Mesenchymal stem cell (in vitro differentiated cells and primary cell): ENCODE results near the gene LRIG1.

Experiments used
- DNase-seq: peaks from one replicate; pipeline ENCODE4 v3.0.0-alpha.2; 2013
- H2AFZ ChIP-seq: one replicate; pipeline ENCODE4 v1.6.1; 2013; ENCODE audit warnings: low read depth, mild to moderate bottlenecking, control low read depth, inconsistent platforms, low read length, moderate library complexity
- H2AK5ac ChIP-seq: 2 replicates; pipeline ENCODE4 v1.6.1; 2013; ENCODE audit warnings: low read length, moderate library complexity, mild to moderate bottlenecking, inconsistent platforms; ENCODE audit not compliant: severe bottlenecking
- H2BK120ac ChIP-seq: one replicate; pipeline ENCODE4 v1.6.1; 2013; ENCODE audit warnings: low read depth, mild to moderate bottlenecking, inconsistent platforms, low read length, moderate library complexity
- H2BK12ac ChIP-seq, 2 experiments: one replicate each; pipeline ENCODE4 v1.6.1; 2013; ENCODE audit warnings: inconsistent platforms in 2 of 2, low read length in 2 of 2, mild to moderate bottlenecking in 2 of 2, moderate library complexity in 2 of 2, control low read depth in 1 of 2
- H2BK15ac ChIP-seq: one replicate; pipeline ENCODE4 v1.6.1; 2013; ENCODE audit warnings: mild to moderate bottlenecking, low read depth, inconsistent platforms; ENCODE audit not compliant: poor library complexity, severe bottlenecking
- H2BK5ac ChIP-seq: 2 replicates; pipeline ENCODE4 v1.6.1; 2013; ENCODE audit warnings: low read depth, mild to moderate bottlenecking, low read length, control low read depth, inconsistent platforms; ENCODE audit not compliant: poor library complexity, severe bottlenecking
- H3K14ac ChIP-seq, 2 experiments: one replicate each; pipeline ENCODE4 v1.6.1; 2013; ENCODE audit warnings: inconsistent platforms in 2 of 2, low read length in 2 of 2, control low read depth in 1 of 2, mild to moderate bottlenecking in 1 of 2, moderate library complexity in 1 of 2
- H3K18ac ChIP-seq, 2 experiments: one replicate each; pipeline ENCODE4 v1.6.1; 2013; ENCODE audit warnings: inconsistent platforms in 2 of 2, low read length in 2 of 2, control low read depth in 1 of 2, low read depth in 1 of 2, mild to moderate bottlenecking in 1 of 2
- H3K23ac ChIP-seq, 2 experiments: one replicate each; pipeline ENCODE4 v1.6.1; 2013; ENCODE audit warnings: inconsistent platforms in 2 of 2, low read length in 2 of 2, mild to moderate bottlenecking in 2 of 2, moderate library complexity in 2 of 2, control low read depth in 1 of 2
- H3K27ac ChIP-seq: 2 replicates; pipeline ENCODE4 v1.5.1; 2013; ENCODE audit warnings: mild to moderate bottlenecking, moderate library complexity, low read length, control low read depth, inconsistent platforms; ENCODE audit not compliant: poor library complexity, severe bottlenecking
- H3K27me3 ChIP-seq, 2 experiments: 2 replicates each; pipeline versions ENCODE4 v1.6.1 to v1.7.0; 2013; ENCODE audit warnings: low read length in 2 of 2, mild to moderate bottlenecking in 2 of 2, moderate library complexity in 2 of 2, control low read depth in 1 of 2, inconsistent platforms in 1 of 2; ENCODE audit not compliant: control insufficient read depth in 1 of 2, insufficient read depth in 1 of 2
- H3K36me3 ChIP-seq, 2 experiments: 2 replicates each; pipeline versions ENCODE4 v1.6.1 to v1.7.0; 2013; ENCODE audit warnings: low read length in 2 of 2, control low read depth in 1 of 2, inconsistent platforms in 1 of 2, low read depth in 1 of 2, mild to moderate bottlenecking in 1 of 2; ENCODE audit not compliant: insufficient read depth in 2 of 2, control insufficient read depth in 1 of 2
- H3K4ac ChIP-seq, 2 experiments: one replicate each; pipeline ENCODE4 v1.6.1; 2013; ENCODE audit warnings: inconsistent platforms in 2 of 2, low read length in 2 of 2, mild to moderate bottlenecking in 2 of 2, moderate library complexity in 2 of 2, control low read depth in 1 of 2, low read depth in 1 of 2
- H3K4me1 ChIP-seq: 2 replicates; pipeline ENCODE4 v1.6.1; 2013; ENCODE audit warnings: low read depth, low read length, control low read depth; ENCODE audit not compliant: control insufficient read depth, insufficient read depth
- H3K4me2 ChIP-seq: 2 replicates; pipeline ENCODE4 v1.6.1; 2013; ENCODE audit warnings: low read length, mild to moderate bottlenecking, inconsistent platforms; ENCODE audit not compliant: poor library complexity, severe bottlenecking
- H3K4me3 ChIP-seq, 2 experiments: 2 replicates each; pipeline versions ENCODE4 v1.5.1 to v1.7.0; 2013; ENCODE audit warnings: low read length in 2 of 2, mild to moderate bottlenecking in 2 of 2, control low read depth in 1 of 2, low read depth in 1 of 2; ENCODE audit not compliant: insufficient read depth in 1 of 2
- H3K79me1 ChIP-seq: replicated peaks from 2 replicates; pipeline ENCODE4 v1.6.1; 2013; ENCODE audit warnings: mild to moderate bottlenecking, control low read depth, low read length, inconsistent platforms; ENCODE audit not compliant: poor library complexity, severe bottlenecking
- H3K9ac ChIP-seq: 2 replicates; pipeline ENCODE4 v1.7.0; 2013; ENCODE audit warnings: mild to moderate bottlenecking, low read length, moderate library complexity
- H3K9me3 ChIP-seq: 2 replicates; pipeline ENCODE4 v1.7.0; 2013; ENCODE audit warnings: mild to moderate bottlenecking, low read length; ENCODE audit not compliant: control insufficient read depth
- H4K8ac ChIP-seq: one replicate; pipeline ENCODE4 v1.6.1; 2013; ENCODE audit warnings: inconsistent platforms, mild to moderate bottlenecking, low read length, moderate library complexity
- H4K91ac ChIP-seq: one replicate; pipeline ENCODE4 v1.6.1; 2013; ENCODE audit warnings: mild to moderate bottlenecking, low read length, inconsistent platforms
- WGBS: methylation state at CpG from one replicate; pipeline ENCODE4 v1.1.7; 2013; ENCODE audit warnings: mixed read lengths; 5-methylcytosine and 5-hydroxymethylcytosine counted together

Gene LRIG1

DNA sequence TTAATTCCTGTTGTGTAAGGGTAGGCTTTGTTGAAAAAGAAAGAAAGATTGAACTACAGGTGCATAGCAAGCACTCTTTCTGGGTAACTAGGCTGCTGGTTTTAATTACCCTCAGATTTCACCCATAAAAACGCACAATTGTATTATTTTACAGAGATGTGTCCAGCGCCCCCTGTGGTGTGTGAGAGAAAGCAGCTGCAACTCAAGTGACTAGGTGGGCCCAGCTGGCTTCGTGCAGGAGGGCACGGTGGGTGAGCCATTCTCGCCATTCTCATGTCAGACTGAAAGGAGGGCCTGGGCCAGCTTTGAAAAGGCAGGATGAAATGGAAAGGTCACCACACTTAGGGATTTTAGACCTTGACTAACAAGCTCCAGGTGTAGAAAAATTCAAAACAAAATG, 122.6 kb downstream of the LRIG1 start:
- H3K9me3 ChIP-seq: no peaks in the 10 kb centered on the region
- H3K4me2 ChIP-seq: no peak overlapping the region
- H3K18ac ChIP-seq: no peak overlapping the region
- no peak overlapping the region for H3K4me3 ChIP-seq
- H3K23ac ChIP-seq: no peak overlapping the region
- peaks cover 28% of the 10 kb centered on the region for H3K79me1 ChIP-seq
- WGBS: 71% methylated on average over 5 of the region's 5 CpGs
- H3K4ac ChIP-seq: no peak overlapping the region
- H4K8ac ChIP-seq: no peak overlapping the region
- H2BK12ac ChIP-seq: no peak overlapping the region
- no peak overlapping the region for H2BK5ac ChIP-seq
- H3K27me3 ChIP-seq: no peaks in the 10 kb centered on the region
- H3K4me1 ChIP-seq: peaks cover 5% of the 10 kb centered on the region
- no peak overlapping the region for H2AK5ac ChIP-seq
- DNase-seq: no peak
- no peak overlapping the region for H3K9ac ChIP-seq
- no peak overlapping the region for H3K27ac ChIP-seq
- peaks cover 48 to 76% of the 10 kb centered on the region in 2 experiments for H3K36me3 ChIP-seq
- no peak overlapping the region for H2BK120ac ChIP-seq
- H2BK15ac ChIP-seq: no peak overlapping the region
- H2AFZ ChIP-seq: no peak overlapping the region
- H3K14ac ChIP-seq: no peak overlapping the region
- H4K91ac ChIP-seq: no peak overlapping the region

DNA sequence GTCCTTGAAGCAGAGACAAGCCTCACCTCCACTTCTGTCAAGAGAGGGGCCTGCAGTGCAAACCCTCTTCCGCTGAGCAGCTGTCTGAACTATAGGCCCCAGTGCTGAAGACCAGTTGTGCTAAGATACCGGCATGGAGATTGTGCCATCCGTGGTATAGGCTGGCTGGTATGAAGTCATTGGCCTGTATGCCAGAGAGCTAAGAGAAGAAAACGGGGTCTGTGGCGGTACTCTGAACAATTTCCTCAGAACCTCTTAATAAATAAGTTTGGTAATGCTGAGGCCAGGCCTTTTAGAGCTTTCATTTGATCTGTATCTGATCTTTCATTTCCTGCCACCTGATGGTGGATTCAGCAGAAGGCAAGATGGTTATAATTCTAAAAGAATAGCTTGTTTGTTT, 123.0 kb downstream of the LRIG1 start:
- H3K4me1 ChIP-seq: peaks cover 5% of the 10 kb centered on the region
- H3K27ac ChIP-seq: no peak overlapping the region
- H2AK5ac ChIP-seq: peak overlapping the region; percentile 38
- peaks cover 26% of the 10 kb centered on the region for H3K79me1 ChIP-seq
- no peak overlapping the region for H3K14ac ChIP-seq
- H3K9ac ChIP-seq: no peak overlapping the region
- H3K9me3 ChIP-seq: no peaks in the 10 kb centered on the region
- H3K36me3 ChIP-seq: peaks cover 43 to 72% of the 10 kb centered on the region in 2 experiments
- H3K4me2 ChIP-seq: no peak overlapping the region
- no peak overlapping the region for H3K18ac ChIP-seq
- no peak overlapping the region for H3K4me3 ChIP-seq
- H2BK120ac ChIP-seq: no peak overlapping the region
- no peak for DNase-seq
- H2AFZ ChIP-seq: no peak overlapping the region
- H2BK12ac ChIP-seq: no peak overlapping the region
- H2BK5ac ChIP-seq: no peak overlapping the region
- no peak overlapping the region for H3K4ac ChIP-seq
- no peak overlapping the region for H4K8ac ChIP-seq
- no peak overlapping the region for H4K91ac ChIP-seq
- H3K23ac ChIP-seq: no peak overlapping the region
- no peaks in the 10 kb centered on the region for H3K27me3 ChIP-seq
- no peak overlapping the region for H2BK15ac ChIP-seq
- 100% methylated on average over 3 of the region's 5 CpGs for WGBS

DNA sequence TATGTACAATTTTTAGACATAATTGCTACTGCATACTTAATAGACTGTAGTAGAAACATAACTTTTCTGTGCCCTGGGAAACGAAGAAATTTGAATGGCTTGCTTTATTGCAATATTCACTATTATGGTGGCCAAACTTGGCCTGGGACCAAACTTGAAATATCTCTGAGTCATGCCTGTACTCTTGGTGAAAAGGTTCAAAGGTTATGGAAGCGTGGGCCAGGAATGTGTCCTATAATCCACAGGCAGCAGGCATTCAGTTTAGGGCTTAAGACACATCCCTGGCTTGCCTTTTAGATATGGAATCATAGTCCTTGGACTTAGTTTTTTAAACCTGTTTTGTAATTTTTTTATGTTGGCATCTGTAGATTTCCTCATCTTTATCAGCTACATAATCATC, 124.3 kb downstream of the LRIG1 start:
- Histone ChIP-seq H3K27ac (no peak overlapping the region), H3K4me1 (peaks cover 5% of the 10 kb centered on the region), H3K9ac (no peak overlapping the region), H3K4ac (no peak overlapping the region), H2AK5ac (no peak overlapping the region), H3K18ac (no peak overlapping the region), H2BK12ac (no peak overlapping the region), H2AFZ (no peak overlapping the region), H3K14ac (no peak overlapping the region), H2BK5ac (no peak overlapping the region), H3K79me1 (peaks cover 21% of the 10 kb centered on the region), H3K4me3 (no peak overlapping the region), H2BK15ac (no peak overlapping the region), H3K9me3 (no peaks in the 10 kb centered on the region), H3K23ac (no peak overlapping the region), H3K4me2 (no peak overlapping the region), H3K36me3 (peaks cover 31 to 60% of the 10 kb centered on the region in 2 experiments), H4K8ac (no peak overlapping the region), H3K27me3 (no peaks in the 10 kb centered on the region), H4K91ac (no peak overlapping the region), H2BK120ac (no peak overlapping the region)
- DNase-seq: peak; percentile 66
- 48% methylated on average over 2 of the region's 2 CpGs for WGBS

DNA sequence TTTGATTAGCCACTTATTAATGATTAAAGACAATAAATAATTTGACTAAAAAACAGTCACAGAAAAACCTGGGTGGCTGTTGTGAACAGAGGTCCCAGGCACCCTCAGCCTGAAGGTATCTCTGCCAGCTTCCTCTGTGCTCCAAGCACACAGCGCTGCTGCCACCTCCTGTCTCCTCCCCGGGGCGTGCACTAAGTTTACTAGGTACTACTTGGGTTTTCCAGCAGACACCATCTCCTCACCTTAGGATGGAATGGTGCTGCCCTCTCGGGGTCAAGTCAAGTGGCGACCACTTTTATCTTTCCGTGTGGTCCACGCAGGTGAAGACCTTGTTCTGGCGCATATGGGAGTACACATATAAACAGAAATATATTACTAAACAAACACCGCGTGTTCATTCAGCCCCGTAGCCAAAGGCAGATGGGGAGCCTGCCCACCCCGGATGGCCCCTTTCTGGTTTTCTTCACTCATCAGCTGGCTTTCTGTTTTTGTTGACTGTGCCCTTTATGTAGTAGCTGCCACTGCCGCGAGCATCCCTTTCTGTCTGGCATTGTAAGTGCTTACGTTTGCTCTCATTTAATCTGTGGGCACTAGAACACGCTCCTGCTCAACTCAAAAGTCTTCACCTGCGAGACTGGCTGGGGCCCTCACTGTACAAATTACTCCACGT, 128.0 kb downstream of the LRIG1 start:
- Histone ChIP-seq H3K18ac (no peak overlapping the region), H3K79me1 (peaks cover 8% of the 10 kb centered on the region), H3K27me3 (no peaks in the 10 kb centered on the region), H2AK5ac (no peak overlapping the region), H4K91ac (no peak overlapping the region), H3K23ac (no peak overlapping the region), H3K4ac (no peak overlapping the region), H3K9me3 (no peaks in the 10 kb centered on the region), H2BK120ac (no peak overlapping the region), H2AFZ (no peak overlapping the region), H2BK15ac (no peak overlapping the region), H3K9ac (no peak overlapping the region), H4K8ac (no peak overlapping the region), H2BK5ac (no peak overlapping the region), H3K36me3 (peaks cover 11 to 38% of the 10 kb centered on the region in 2 experiments), H3K14ac (no peak overlapping the region), H3K4me2 (no peak overlapping the region), H2BK12ac (no peak overlapping the region), H3K27ac (no peak overlapping the region), H3K4me1 (peaks cover 3% of the 10 kb centered on the region), H3K4me3 (no peak overlapping the region)
- 79% methylated on average over 18 of the region's 18 CpGs for WGBS
- DNase-seq: no peak
